HEK293 (cell line): Measurements from ENCODE around the gene KLK13.

ENCODE experiments used
- CTCF ChIA-PET: fragments of 350-600 bp; formaldehyde crosslinking; extraction: SDS; loops from one replicate; lab custom pipeline; 2021; ENCODE audit warnings: antibody characterized with exemption; lab: Yijun Ruan, JAX
- POLR2A ChIA-PET: fragments of 300-600 bp; formaldehyde crosslinking; extraction: SDS; loops from one replicate; lab custom pipeline; 2020; ENCODE audit warnings: antibody characterized with exemption, inconsistent platforms; lab: Yijun Ruan, JAX
- H3K27ac ChIP-seq: fragments of 200-500 bp; sonication (Bioruptor generic); 2 replicates; pipeline ENCODE4 v1.5.1; 2014; ENCODE audit warnings: low read depth, low read length, control low read depth, inconsistent platforms; ENCODE audit errors: extremely low read depth
- H3K36me3 ChIP-seq, 2 experiments: fragments of 200-500 bp in 1 of 2; sonication (Bioruptor generic) in 1 of 2; 1 replicate in 1 of 2; 2 replicates in 1 of 2; pipeline ENCODE4 v1.5.1; 2014 to 2017; ENCODE audit warnings: inconsistent platforms in 2 of 2, low read length in 2 of 2; ENCODE audit not compliant: control insufficient read depth in 2 of 2, insufficient read depth in 1 of 2
- H3K4me1 ChIP-seq: fragments of 200-500 bp; sonication (Bioruptor generic); 2 replicates; pipeline ENCODE4 v1.5.1; 2014; ENCODE audit warnings: mild to moderate bottlenecking, low read length, inconsistent platforms; ENCODE audit not compliant: control insufficient read depth, insufficient read depth
- H3K4me3 ChIP-seq: 2 replicates; pipeline ENCODE4 v1.5.1; 2011; ENCODE audit warnings: low read depth, mild to moderate bottlenecking, control low read depth, low read length, moderate library complexity
- H3K9me3 ChIP-seq: fragments of 200-500 bp; sonication (Bioruptor generic); 2 replicates; pipeline ENCODE4 v1.5.1; 2014; ENCODE audit warnings: low read depth, low read length, inconsistent platforms; ENCODE audit not compliant: control insufficient read depth, insufficient read depth
- AEBP2 ChIP-seq: fragments of 450-650 bp; formaldehyde crosslinking; IDR thresholded peaks from 2 replicates; pipeline ENCODE4 v1.5.1; 2016; ENCODE audit warnings: missing biosample characterization, missing genetic modification characterization, borderline replicate concordance
- HIC1 ChIP-seq: fragments of 450-650 bp; formaldehyde crosslinking; IDR thresholded peaks from 2 replicates; pipeline ENCODE4 v1.5.1; 2016; ENCODE audit warnings: missing biosample characterization, missing genetic modification characterization
- IKZF3 ChIP-seq: fragments of 450-650 bp; IDR thresholded peaks from 2 replicates; pipeline ENCODE4 v1.5.0; 2018; ENCODE audit warnings: missing biosample characterization, mild to moderate bottlenecking, missing genetic modification characterization, moderate library complexity
- KLF10 ChIP-seq: fragments of 450-650 bp; IDR thresholded peaks from 2 replicates; pipeline ENCODE4 v1.5.1; 2018; ENCODE audit warnings: missing biosample characterization, mild to moderate bottlenecking, missing genetic modification characterization
- MZF1 ChIP-seq: fragments of 450-650 bp; formaldehyde crosslinking; IDR thresholded peaks from 2 replicates; pipeline ENCODE4 v1.5.1; 2017; ENCODE audit warnings: missing biosample characterization, missing genetic modification characterization, borderline replicate concordance
- PRDM1 ChIP-seq: fragments of 450-650 bp; formaldehyde crosslinking; IDR thresholded peaks from 2 replicates; pipeline ENCODE4; 2016; ENCODE audit warnings: missing biosample characterization, missing genetic modification characterization
- PRDM4 ChIP-seq: fragments of 450-650 bp; formaldehyde crosslinking; IDR thresholded peaks from 2 replicates; pipeline ENCODE4 v1.5.1; 2017; ENCODE audit warnings: missing biosample characterization, missing genetic modification characterization
- REPIN1 ChIP-seq: fragments of 450-650 bp; formaldehyde crosslinking; IDR thresholded peaks from 2 replicates; pipeline ENCODE4 v1.5.1; 2017; ENCODE audit warnings: missing biosample characterization, missing genetic modification characterization, low read depth
- SP7 ChIP-seq: fragments of 450-650 bp; formaldehyde crosslinking; IDR thresholded peaks from 2 replicates; pipeline ENCODE4 v1.5.1; 2016; ENCODE audit warnings: missing biosample characterization, missing genetic modification characterization
- WT1 ChIP-seq: fragments of 450-650 bp; formaldehyde crosslinking; IDR thresholded peaks from 2 replicates; pipeline ENCODE4 v1.5.1; 2016; ENCODE audit warnings: missing biosample characterization, missing genetic modification characterization
- ZFP41 ChIP-seq: fragments of 450-650 bp; formaldehyde crosslinking; IDR thresholded peaks from 2 replicates; pipeline ENCODE4 v1.5.1; 2016; ENCODE audit warnings: missing biosample characterization, missing genetic modification characterization, borderline replicate concordance
- ZIC2 ChIP-seq: fragments of 450-650 bp; formaldehyde crosslinking; IDR thresholded peaks from 2 replicates; pipeline ENCODE4 v1.5.1; 2016; ENCODE audit warnings: missing biosample characterization, missing genetic modification characterization
- ZNF138 ChIP-seq: fragments of 450-650 bp; formaldehyde crosslinking; IDR thresholded peaks from 2 replicates; pipeline ENCODE4 v1.5.1; 2016; ENCODE audit warnings: missing biosample characterization, missing genetic modification characterization, borderline replicate concordance
- ZNF157 ChIP-seq: fragments of 450-650 bp; formaldehyde crosslinking; IDR thresholded peaks from 2 replicates; pipeline ENCODE4 v1.5.1; 2016; ENCODE audit warnings: missing biosample characterization, missing genetic modification characterization
- ZNF16 ChIP-seq: fragments of 450-650 bp; formaldehyde crosslinking; IDR thresholded peaks from 2 replicates; pipeline ENCODE4 v1.5.1; 2016; ENCODE audit warnings: low read depth, missing biosample characterization, missing genetic modification characterization
- ZNF274 ChIP-seq, 2 experiments: fragments of 200-500 bp in 1 of 2; fragments of 450-650 bp in 1 of 2; sonication (Bioruptor generic) in 1 of 2; formaldehyde crosslinking in 1 of 2; IDR thresholded peaks; 2 replicates each; pipeline versions ENCODE4 v1.5.1 to v1.6.1; 2014 to 2016; ENCODE audit warnings: borderline replicate concordance in 1 of 2, inconsistent platforms in 1 of 2, low read length in 1 of 2, missing biosample characterization in 1 of 2, missing genetic modification characterization in 1 of 2
- ZNF433 ChIP-seq: fragments of 450-650 bp; formaldehyde crosslinking; IDR thresholded peaks from 2 replicates; pipeline ENCODE4 v1.5.1; 2016; ENCODE audit warnings: missing biosample characterization, missing genetic modification characterization, low read depth
- ZNF510 ChIP-seq: fragments of 450-650 bp; formaldehyde crosslinking; IDR thresholded peaks from 2 replicates; pipeline ENCODE4 v1.5.1; 2018; ENCODE audit warnings: mild to moderate bottlenecking, missing genetic modification characterization, missing biosample characterization; ENCODE audit not compliant: insufficient replicate concordance
- ZNF610 ChIP-seq: fragments of 450-650 bp; formaldehyde crosslinking; IDR thresholded peaks from 2 replicates; pipeline ENCODE4 v1.5.1; 2016; ENCODE audit warnings: missing biosample characterization, missing genetic modification characterization, borderline replicate concordance
- ZNF629 ChIP-seq: fragments of 450-650 bp; formaldehyde crosslinking; IDR thresholded peaks from 2 replicates; pipeline ENCODE4 v1.5.1; 2017; ENCODE audit warnings: missing biosample characterization, missing genetic modification characterization
- ZNF792 ChIP-seq: fragments of 450-650 bp; formaldehyde crosslinking; IDR thresholded peaks from 2 replicates; pipeline ENCODE4 v1.5.1; 2016; ENCODE audit warnings: missing biosample characterization, missing genetic modification characterization
- ZSCAN4 ChIP-seq: fragments of 450-650 bp; formaldehyde crosslinking; IDR thresholded peaks from 2 replicates; pipeline ENCODE4 v1.5.1; 2017; ENCODE audit warnings: missing biosample characterization, missing genetic modification characterization

The KLK13 gene

GRCh38 chr19:51103926-51104341, 39.0 kb upstream of the KLK13 start:
- Histone ChIP-seq H3K4me3 (no peak overlapping the region), H3K4me1 (0 out of 2 replicates have a peak, but pooled peaks cover 2% of the 10 kb centered on the region), H3K9me3 (no peaks in the 10 kb centered on the region), H3K27ac (no peak overlapping the region), H3K36me3 (peaks cover 25 to 49% of the 10 kb centered on the region in 2 experiments)
- TF ChIP-seq ZNF610 (tag by site-specific recombination) (no peak), ZFP41 (no peak), REPIN1 (tag by site-specific recombination) (no peak)
- ChIA-PET POLR2A (no interaction called here), CTCF (no interaction called here)

- no peak overlapping the region for H3K4me3 ChIP-seq
- ChIA-PET POLR2A (no interaction called here), CTCF (no interaction called here)
- H3K27ac ChIP-seq, result no peak overlapping the region
- peaks cover 25 to 52% of the 10 kb centered on the region in 2 experiments for H3K36me3 ChIP-seq
- H3K4me1 ChIP-seq, result 0 out of 2 replicates have a peak, but pooled peaks cover 2% of the 10 kb centered on the region
- TF ChIP-seq ZSCAN4 (tag by site-specific recombination) (no peak), ZNF16 (no peak), ZNF433 (tag by site-specific recombination) (no peak)
- H3K9me3 ChIP-seq, result no peaks in the 10 kb centered on the region
Observed at GRCh38 chr19:51102991-51103390, 38.1 kb upstream of the KLK13 start.

GRCh38 chr19:51101171-51101865, 36.4 kb upstream of the KLK13 start:
- peaks cover 21 to 55% of the 10 kb centered on the region in 2 experiments for H3K36me3 ChIP-seq
- ChIA-PET CTCF (interaction anchor here (0.8 to 2.8 kb wide), 4 partner anchors 9 to 179 kb away, joined by 3 to 17 read pairs (median 8); no protein-coding TSS in a partner anchor), POLR2A (interaction anchor here (1.5 kb wide), 1 partner anchor 15 kb away, joined by 5 read pairs; no protein-coding TSS in a partner anchor)
- TF ChIP-seq WT1 (tag by site-specific recombination) (no peak), AEBP2 (tag by site-specific recombination) (no peak), PRDM1 (tag by site-specific recombination) (no peak), ZNF629 (tag by site-specific recombination) (no peak), KLF10 (no peak), ZNF510 (tag by site-specific recombination) (no peak), HIC1 (tag by site-specific recombination) (no peak), ZIC2 (tag by site-specific recombination) (no peak), ZNF792 (tag by site-specific recombination) (no peak), SP7 (no peak), PRDM4 (tag by site-specific recombination) (no peak), ZNF157 (tag by site-specific recombination) (no peak), MZF1 (tag by site-specific recombination) (no peak), ZNF138 (tag by site-specific recombination) (no peak), IKZF3 (tag by site-specific recombination) (no peak), ZNF274 (IDR thresholded peaks at IDR 0.05; ENCODE audit: low read length) (no peak), ZNF274 (tag by site-specific recombination; IDR thresholded peaks at IDR 0.05; ENCODE audit: borderline replicate concordance) (no peak)
- no peak overlapping the region for H3K4me3 ChIP-seq
- H3K9me3 ChIP-seq, result no peaks in the 10 kb centered on the region
- H3K4me1 ChIP-seq, result 0 out of 2 replicates have a peak, but pooled peaks cover 2% of the 10 kb centered on the region
- no peak overlapping the region for H3K27ac ChIP-seq
